Cortex of kidney (tissue), 1 donor: ENCODE data around the gene ODAD2.
"Not testable (repeated sequence)": the region's sequence is repeated elsewhere in the genome, so short reads cannot be mapped to it uniquely, and the experiment has no call there.

Experiments
- DNase-seq: peaks from one replicate; lab custom pipeline; 2025; lab: John Stamatoyannopoulos, UW

Gene ODAD2

GRCh38 chr10:27969931-27970330, 28.9 kb downstream of the ODAD2 start:
- not testable (repeated sequence) for DNase-seq

DNA sequence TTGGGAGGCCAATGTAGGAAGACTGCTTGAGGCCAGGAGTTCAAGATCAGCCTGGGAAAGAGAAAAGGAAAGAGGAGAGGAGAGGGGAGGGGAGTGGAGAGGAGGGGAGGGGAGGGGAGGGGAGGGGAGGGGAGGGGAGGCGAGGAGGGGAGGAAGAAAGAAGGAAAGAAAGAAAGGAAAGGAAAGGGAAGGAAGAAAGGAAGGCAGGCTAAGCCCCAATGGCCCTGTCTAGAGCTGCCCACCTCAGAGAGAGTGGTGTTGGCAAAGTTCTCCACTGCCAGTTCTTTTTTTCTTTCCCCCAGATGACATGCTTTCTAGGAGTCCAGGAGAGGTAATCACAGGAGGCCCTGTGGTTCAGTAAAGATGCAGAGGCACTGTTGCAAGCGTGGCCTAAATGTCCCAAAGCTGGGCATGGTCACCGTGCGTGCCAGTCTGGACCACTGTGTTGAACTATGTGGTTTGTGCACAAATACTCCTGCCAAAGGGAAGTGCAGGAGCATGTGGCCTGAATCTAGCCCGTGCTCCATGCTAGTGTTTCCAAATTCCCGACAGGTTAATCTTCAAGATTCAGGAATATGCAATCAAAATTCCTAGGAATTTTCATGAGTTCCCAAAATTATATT, 39.7 kb downstream of the ODAD2 start:
- DNase-seq = no peak

DNA sequence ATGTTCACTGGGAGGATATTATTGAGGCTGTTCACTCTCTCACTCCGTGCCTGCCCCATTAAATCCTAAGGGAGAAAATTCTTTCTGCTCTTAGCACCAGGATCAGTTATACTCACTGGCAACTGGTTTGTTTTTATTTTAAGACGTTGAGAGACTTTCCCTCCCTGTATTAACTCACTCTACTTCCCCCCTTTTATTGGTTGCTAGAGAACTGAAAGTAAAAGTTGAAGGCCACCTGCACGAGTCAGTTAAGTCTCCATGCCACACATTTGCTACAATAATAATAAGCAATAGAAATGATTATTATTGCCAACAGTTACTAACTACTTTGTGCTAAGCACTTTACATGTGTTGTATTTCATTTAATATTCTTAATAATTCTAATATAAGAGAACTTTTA, 40.5 kb downstream of the ODAD2 start:
- DNase-seq = not testable (repeated sequence)

GRCh38 chr10:27950242-27950564, 48.7 kb downstream of the ODAD2 start:
- no peak for DNase-seq

DNA sequence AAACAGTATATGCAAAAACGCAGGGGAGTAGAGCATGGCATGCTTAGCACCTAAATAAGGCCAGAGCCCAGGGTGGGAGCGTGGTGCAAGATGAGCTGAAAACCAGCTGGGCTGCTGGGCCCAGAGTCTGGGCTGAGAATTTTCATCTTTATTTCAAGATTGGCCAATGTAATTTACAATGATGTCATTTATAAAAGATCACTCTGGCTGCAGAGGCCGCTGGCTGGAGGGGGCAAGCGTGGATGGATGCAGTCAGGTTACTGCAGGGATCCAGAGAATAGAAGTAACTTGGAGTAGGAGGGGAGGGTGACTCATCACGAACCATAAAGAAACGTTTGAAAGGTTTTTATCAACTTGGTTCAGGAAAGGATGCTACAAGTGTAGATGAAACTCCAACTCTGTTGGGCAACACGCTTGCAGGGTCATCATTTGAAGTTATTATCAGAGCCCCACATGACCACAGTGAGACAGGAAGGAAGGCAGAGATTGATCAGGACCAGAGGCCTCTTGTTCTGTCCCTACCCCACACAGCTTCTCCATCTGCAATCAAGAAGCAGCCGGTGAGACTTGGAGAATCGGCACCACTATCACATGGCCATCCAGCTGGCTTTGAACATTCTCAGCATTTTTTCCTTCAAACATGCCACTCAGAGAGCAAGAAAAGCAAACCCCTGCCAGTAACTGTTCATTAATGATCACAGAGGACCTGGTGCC, 49.2 kb downstream of the ODAD2 start:
- DNase-seq = no peak

DNA sequence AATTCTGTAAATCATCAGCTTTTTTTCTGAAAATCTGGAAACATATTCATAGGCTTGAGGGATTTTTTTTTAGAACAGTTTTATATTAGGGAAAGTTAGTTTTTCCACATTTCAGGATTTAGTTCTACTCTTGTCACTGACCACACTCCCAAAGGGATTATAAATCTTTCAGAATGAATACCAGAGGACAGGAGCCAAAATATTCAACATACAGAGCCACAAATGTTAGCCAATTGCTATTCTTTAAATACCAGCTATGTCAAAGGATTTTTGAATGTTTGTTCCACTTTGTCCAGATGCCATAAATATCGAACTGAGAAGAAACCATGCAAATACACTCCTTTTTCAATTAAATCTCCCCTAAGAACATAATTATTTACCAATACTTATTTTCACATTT, 50.7 kb downstream of the ODAD2 start:
- no peak for DNase-seq

DNA sequence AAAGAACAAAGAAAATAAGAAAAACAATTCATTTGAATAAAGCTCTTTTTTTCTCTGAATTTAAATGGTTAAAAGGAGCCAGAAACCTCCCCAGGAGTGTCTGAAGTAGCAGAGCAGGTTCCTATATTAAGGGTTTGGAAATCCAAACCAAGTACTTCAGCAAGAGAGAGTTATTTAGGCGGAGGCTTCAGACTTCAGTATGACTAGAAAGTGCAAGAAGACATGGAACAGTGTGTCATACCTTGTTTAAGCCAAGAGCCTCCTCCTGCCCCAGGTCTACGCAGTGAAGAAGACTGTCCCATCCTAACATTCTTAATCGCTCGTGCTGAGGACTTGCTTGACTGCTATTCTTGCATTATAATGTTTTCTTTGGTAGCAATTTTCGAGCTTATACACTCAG, 51.3 kb downstream of the ODAD2 start:
- DNase-seq = no peak

DNA sequence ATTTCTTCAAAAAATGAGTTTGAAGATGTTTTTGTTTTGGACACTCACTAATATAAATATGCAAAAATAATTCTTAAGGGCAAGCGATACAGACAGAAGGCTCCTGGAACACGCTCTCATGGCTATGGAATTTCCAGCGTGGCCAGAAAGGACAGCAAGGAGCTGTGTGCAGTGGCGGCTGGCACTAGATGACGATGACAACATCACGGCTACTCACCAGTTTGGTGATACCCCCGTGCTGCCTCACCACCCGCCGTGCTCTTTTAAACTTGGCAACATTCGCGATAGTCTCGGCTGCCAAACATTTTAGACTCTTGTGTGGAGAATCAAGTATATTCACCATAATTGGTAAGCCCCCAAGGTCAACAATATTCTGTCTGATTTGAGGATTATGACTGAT, 54.9 kb downstream of the ODAD2 start:
- DNase-seq = no peak

DNA sequence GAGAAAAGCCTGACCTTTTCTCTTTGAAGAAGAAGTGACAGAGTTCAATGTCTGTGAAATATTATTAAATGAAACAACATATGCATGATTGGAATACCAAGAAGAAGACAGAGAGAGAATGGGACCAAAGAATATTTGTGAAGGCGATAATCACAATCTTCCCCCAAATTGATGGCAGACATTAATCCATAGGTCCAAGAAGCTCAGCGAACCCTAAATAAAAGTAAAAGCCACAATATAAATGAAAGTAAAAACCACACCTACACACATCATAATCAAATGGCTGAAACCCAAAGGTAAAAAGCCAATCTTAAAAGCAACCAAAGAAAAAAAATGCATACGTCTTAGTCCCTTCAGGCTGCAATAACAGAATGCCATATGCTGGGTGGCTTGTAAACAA, 84.0 kb downstream of the ODAD2 start:
- DNase-seq = no peak

DNA sequence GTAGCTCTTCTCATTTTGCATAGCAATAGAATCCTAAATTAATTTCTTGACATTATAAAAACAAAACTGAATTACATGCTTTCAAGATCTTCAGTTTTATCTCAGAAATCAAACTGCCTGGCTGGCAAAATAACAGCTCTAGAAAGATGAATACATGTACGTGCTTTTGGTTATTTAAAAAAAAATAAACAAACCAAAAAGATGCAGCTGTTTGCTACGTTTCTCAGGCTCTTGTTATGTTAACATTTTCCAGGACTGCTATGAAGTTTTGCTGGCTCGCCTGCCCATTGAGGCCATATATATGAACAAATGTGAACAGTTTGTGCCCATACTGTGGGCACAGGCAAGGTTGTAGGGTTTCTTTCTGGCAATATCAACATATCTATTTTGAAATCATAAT, 86.6 kb downstream of the ODAD2 start:
- no peak for DNase-seq

- no peak for DNase-seq
These were observed 87.3 kb downstream of the ODAD2 start for GRCh38 chr10:27911539-27911938.

- DNase-seq = no peak
These were observed 87.9 kb downstream of the ODAD2 start for GRCh38 chr10:27911011-27911410.

DNA sequence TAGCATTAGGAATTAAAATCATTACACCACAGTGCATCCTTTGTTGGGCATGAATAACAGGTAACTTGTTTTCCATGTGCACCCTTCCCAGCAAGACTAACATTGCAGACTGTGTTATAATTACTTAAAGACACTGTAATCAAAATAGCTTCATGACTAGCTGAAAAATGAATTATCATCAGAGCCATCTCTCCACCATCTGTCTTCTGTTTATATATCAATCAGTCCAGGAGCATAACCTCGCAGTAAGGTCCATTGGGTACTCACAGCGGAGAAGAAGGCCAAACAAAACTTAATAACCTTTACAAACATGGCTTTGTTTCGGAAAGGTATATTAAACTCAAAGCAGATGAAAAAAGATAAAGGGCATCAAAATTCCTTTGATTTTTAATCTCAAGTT, 90.6 kb downstream of the ODAD2 start:
- DNase-seq = no peak

GRCh38 chr10:27899485-27899884, 99.4 kb downstream of the ODAD2 start:
- DNase-seq = not testable (repeated sequence)

GRCh38 chr10:27899058-27899457, 99.8 kb downstream of the ODAD2 start:
- no peak for DNase-seq

- DNase-seq = no peak
These were observed 105.4 kb downstream of the ODAD2 start for GRCh38 chr10:27893358-27893954.

DNA sequence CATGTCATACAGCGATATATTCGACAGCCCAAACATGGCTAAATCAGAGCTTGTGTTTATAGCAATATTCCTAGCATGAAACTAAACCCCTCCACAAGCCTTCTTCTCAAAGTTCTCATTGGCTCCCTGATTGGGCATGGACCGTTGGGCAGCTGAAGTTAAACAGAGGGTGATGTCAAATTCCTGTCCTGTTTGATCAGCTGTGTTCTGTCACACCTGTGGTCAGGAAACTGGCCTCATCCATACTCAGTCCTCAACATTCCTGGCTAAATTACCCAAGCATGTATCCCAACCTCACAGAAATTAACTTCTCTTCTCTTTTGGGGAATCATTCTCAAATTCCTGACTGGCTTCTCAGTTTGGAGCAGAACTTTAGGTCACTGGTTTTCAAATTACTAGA, 107.9 kb downstream of the ODAD2 start:
- DNase-seq = no peak

- no peak for DNase-seq
These were observed 109.4 kb downstream of the ODAD2 start for GRCh38 chr10:27889518-27889917.

DNA sequence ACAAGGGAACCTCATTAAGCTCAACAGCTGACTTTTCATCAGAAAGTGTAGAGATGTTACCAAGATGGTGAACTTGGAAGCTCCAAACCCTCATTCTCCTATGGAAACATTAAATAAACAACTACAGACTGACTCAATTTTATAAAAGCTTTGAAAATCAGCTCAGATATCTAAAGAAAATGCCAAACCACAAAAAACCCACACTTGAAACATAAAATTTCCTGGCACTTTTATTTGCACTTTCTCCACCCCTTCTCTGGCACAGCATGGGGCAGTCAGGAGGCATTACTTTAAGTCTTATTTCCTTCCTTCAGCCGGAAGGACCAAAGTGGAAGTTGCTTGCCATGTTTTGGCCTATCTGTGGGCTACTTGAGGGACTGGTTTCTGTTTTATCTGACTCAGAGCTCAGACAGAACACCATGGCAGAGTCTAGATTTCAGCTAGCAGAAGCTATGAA, 114.7 kb downstream of the ODAD2 start:
- no peak for DNase-seq

DNA sequence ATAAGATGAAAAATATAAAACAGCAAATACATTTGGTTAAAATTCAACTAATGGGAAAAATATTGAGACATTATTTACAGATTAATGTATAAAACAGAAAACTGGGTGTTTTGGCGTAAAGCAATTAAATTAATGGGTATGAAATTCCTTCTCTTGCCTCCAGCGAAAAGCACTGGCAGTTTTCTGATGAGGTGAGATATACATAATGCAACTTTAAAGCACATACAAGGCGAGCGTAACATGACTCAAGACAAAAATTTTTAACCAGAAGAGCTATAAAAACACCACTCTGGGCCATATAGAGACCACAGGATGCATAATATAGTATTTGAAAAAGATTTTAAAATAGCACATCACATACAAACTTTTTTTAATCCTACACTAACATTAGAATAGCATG, 120.6 kb downstream of the ODAD2 start:
- no peak for DNase-seq

- no peak for DNase-seq
These were observed 133.7 kb downstream of the ODAD2 start for GRCh38 chr10:27865221-27865635.

GRCh38 chr10:27861781-27862180, 137.1 kb downstream of the ODAD2 start:
- DNase-seq = no peak

- no peak for DNase-seq
These were observed 141.3 kb downstream of the ODAD2 start for GRCh38 chr10:27857616-27858015.

DNA sequence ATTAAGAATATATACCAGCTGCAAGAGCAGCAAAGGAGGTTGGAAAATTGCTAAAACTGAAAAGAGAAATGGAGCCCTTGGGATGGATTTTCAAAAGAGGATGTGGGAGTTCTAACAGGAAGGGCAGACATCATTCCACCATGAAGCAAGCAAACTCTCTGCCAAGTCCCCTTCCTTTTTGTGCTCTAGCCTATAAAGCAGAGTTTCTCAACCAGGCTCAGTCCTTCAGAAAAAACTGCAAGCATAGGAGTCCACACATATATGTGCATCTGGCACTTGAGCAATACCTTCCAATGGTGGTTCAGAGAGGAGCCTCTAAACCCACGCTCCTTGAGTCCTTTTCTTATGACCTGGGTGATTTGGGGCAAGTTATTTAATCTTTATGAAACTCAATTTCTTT, 154.7 kb downstream of the ODAD2 start:
- no peak for DNase-seq
